Effector memory CD8-positive, alpha-beta T cell (primary cell): ENCODE data around the gene SP8.

Source experiments
- ATAC-seq: fragments of 150-1000 bp; cut with Tn5 transposase; replicated peaks from 2 replicates; pipeline ENCODE4 v1.10.0; 2021; ENCODE audit warnings: mild to moderate bottlenecking, moderate library complexity
- DNase-seq, 3 experiments: peaks; one replicate each; pipeline ENCODE4 v3.0.0; 2021
- H3K27ac Mint-ChIP-seq, 2 donors: one replicate each; pipeline ENCODE4 v1.8.0; 2022; ENCODE audit warnings: mild to moderate bottlenecking in 2 of 2, mixed read lengths in 2 of 2, moderate library complexity in 2 of 2
- H3K27me3 Mint-ChIP-seq, 2 donors: one replicate each; pipeline ENCODE4 v1.8.0; 2022; ENCODE audit warnings: mixed read lengths in 2 of 2
- H3K36me3 Mint-ChIP-seq: one replicate; pipeline ENCODE4 v1.8.0; 2022; ENCODE audit warnings: mild to moderate bottlenecking, moderate library complexity, mixed read lengths; ENCODE audit not compliant: insufficient read depth
- H3K4me1 Mint-ChIP-seq, 2 donors: one replicate each; pipeline ENCODE4 v1.8.0; 2022; ENCODE audit warnings: low read depth in 2 of 2, mixed read lengths in 2 of 2
- H3K4me3 Mint-ChIP-seq, 2 donors: one replicate each; pipeline ENCODE4 v1.8.0; 2022; ENCODE audit warnings: mild to moderate bottlenecking in 2 of 2, mixed read lengths in 2 of 2, moderate library complexity in 2 of 2
- H3K9me3 Mint-ChIP-seq, 2 donors: one replicate each; pipeline ENCODE4 v1.8.0; 2022; ENCODE audit warnings: mixed read lengths in 2 of 2

SP8 gene

DNA sequence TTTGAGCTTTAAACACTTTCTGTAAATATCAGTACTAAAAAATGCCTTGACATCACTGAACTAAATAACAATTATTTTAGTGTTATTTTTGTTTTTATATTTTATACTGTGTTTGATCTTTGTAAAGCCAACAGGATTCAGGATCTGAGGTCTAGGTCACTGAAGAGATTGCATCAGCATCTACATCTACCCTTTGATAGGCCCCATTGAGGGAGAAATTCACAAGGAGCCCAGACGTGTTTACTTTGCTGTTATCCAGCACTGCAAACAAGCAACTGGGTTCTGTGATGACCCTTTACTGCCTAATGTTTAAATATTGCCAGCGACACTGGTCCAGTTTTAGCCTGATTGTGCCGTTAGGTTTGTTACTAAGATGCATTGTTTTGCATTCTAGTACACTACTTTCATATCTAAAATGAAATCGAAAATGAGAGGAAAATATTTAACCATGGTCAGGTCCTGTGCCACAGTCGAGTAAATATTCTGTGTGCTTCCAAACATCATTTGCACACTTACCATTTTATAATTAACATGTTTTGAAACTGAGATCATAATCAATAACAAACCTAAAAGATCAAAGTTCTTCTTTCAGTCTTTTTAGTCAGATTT, 48.7 kb downstream of the SP8 start:
- H3K4me3 Mint-ChIP-seq, result no peak overlapping the region
- no peaks in the 10 kb centered on the region for H3K27me3 Mint-ChIP-seq
- ATAC-seq, result no peak
- no peak for DNase-seq
- H3K9me3 Mint-ChIP-seq, result peaks cover 0 to 2% of the 10 kb centered on the region in 2 donors
- H3K27ac Mint-ChIP-seq, result no peak overlapping the region
- no peaks in the 10 kb centered on the region for H3K4me1 Mint-ChIP-seq
- no peaks in the 10 kb centered on the region for H3K36me3 Mint-ChIP-seq

DNA sequence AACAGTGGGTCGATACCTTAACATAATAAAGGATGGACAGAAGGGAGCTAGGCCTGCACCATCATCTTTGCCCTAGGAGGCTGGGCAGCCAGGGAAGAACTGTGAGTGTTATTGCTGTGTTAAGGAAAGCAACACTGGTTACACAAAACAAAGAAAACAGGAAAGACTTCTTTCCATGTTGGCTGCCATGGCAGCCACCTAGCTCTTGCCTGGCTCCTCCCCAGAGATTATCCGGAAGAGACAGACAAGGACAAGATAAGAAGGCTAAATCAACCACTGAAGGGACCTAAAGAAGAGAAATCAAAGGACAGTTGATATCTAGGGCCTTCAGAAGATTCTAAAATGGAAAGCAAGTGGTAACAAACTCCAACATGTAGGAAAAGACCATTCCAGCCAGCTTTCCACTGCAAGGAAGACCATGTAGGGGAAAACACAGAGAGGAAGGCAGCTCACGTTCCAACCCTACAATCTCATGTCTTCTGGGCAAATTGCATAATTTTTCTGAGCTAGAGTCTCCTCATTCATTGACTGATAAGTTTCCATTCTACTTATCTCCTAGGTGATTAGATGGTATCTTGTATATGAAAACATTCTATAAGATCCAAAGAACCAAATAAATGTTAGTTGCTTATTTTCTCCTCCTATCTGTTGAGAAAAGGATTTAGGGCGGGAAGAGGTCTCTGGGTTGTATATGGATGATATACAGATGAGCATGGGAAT, 51.2 kb downstream of the SP8 start:
- DNase-seq (no peak), ATAC-seq (no peak)
- no peaks in the 10 kb centered on the region for H3K4me1 Mint-ChIP-seq
- peaks cover 0 to 2% of the 10 kb centered on the region in 2 donors for H3K9me3 Mint-ChIP-seq
- no peak overlapping the region for H3K27ac Mint-ChIP-seq
- H3K36me3 Mint-ChIP-seq, result no peaks in the 10 kb centered on the region
- H3K4me3 Mint-ChIP-seq, result no peak overlapping the region
- no peaks in the 10 kb centered on the region for H3K27me3 Mint-ChIP-seq
